Stimulated activated CD8-positive, alpha-beta memory T cell treated with anti-CD3 and anti-CD28 coated beads, Interleukin-7, amount 100 ng/mL, for 24 hours (primary cell): ENCODE results near the gene SPESP1.

Experiments
- DNase-seq: peaks from one replicate; pipeline ENCODE4 v3.0.0-alpha.2; 2020; ENCODE audit warnings: low read depth

Gene SPESP1

DNA sequence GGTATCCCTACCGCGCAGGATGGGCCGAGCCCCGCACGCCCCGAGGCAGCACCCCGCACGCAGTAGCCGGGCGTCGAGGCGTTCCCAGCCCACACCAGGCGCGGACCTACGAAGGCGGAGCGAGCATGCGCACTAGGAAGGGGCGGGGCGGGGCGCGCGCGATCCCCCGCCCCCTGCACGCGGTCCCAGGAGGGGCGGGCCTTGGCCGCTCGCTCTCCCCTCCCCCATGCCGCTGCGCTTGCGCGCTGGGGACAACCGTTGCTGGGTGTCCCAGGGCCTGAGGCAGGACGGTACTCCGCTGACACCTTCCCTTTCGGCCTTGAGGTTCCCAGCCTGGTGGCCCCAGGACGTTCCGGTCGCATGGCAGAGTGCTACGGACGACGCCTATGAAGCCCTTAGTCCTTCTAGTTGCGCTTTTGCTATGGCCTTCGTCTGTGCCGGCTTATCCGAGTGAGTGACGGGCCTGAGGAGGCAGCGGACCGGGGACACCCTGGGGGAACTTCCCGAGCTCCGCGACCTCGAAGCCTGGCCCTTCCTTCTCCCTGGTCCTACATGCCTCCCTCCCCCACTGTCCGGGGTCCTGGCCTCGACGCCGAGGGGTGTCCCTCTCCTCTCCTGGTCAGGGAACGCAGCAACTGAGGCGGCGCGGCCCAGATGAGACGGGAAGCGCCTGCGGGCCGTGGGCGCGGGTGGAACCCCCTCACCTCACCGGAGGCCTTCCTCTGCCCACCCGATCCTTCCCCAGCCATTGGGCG is at the start of gene SPESP1:
Gene SPESP1 (plus strand): TSS at position 258 of the 755 bp plus-strand sequence. CDS start 129 bp downstream, at position 387.
- DNase-seq: peak; percentile 12

DNA sequence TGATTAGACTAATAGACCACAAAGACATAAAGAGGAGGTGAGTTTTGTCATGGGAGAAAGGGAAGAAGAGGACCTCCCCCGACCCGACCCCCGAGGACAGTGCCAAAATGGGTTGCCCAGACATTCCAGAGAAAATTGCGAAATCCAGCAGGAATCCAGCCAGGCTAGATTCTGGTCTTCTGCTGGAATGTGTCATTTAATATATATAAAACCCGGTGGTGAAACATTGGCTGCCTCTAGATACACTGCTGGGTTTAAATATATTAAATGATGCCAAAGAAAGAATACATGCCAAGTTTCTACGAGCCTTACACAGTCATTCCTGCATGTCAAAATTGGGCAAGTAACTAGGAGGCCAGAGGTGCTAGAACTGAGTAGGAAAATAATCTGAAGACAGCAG is 45.3 kb upstream of the SPESP1 start:
- DNase-seq: no peak

DNA sequence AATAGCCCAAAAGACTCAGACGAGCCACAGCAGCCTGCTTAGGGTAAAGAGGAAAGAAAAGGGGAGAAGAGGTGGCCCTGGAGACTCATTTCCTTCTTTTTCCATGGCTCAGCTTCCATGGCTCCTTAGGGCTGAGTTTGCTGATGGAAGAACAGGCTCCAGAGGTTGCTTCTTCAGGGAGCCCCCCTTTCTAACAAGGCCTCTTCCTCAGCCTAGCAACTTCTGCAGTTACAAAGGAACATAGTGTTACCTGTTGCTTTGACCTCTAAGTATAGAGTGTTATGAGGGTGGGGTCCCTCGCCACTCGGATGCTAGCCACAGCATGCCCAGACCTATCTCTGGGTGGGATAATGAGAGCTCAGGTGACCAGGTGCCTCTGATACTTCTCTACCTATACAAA is 43.2 kb upstream of the SPESP1 start:
- no peak for DNase-seq

DNA sequence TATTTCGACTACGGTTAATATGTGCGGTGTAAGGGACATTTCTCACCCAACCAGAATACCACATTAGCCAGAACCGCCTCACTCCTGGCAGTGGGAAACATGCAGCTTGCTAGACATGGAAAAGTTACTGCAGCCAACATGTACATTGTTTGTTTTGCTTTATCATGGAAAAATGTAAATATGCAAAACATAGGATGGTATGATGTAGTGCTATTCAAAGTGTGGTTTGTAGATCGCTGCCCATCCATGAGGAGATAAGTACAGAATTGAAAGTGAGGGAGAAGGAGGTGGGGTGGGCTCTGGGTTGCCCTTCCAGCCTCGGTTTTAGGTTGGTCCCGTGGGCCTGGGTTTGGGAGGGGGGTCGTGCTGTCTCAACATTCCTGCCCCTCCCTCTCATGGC is 42.5 kb upstream of the SPESP1 start:
- no peak for DNase-seq

DNA sequence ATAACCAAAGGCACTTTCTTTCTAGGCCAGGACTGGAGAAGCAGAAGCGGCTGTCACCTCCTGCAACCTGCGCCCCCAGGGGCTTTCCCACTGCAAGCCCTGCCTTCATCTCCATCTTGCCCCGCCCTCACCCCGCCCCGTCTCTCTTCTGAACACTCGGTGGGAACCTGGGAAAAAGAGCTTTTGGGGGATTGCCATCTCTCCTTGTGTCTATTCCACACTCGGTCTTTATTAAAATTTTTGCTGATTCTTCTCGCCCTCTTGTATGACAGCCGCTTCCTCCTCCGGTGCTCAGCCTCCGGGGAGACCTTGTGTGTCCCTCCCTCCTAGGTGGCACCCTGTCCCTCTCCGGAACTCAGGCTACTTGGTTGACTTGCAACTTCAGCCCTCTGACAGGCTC is 41.9 kb upstream of the SPESP1 start:
- no peak for DNase-seq

DNA sequence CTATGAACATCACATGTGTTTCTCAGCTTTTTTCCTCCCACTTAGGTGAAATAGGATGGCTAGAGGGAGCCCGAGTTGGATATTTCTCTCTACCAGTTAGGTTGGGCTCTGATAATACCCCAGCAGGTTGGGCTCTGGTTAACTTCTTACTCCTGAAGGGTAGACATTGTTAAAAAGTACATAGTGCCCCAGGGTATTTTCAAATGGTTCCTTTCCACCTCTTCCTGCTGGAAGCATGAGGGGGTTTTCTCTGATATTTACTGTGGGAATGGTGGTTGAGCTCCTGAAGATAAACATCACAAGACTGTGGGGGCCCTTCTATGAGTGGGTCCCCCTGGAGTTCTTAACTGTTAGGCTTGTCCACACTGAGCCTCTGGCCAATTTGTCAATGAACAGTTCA is 36.1 kb upstream of the SPESP1 start:
- no peak for DNase-seq

DNA sequence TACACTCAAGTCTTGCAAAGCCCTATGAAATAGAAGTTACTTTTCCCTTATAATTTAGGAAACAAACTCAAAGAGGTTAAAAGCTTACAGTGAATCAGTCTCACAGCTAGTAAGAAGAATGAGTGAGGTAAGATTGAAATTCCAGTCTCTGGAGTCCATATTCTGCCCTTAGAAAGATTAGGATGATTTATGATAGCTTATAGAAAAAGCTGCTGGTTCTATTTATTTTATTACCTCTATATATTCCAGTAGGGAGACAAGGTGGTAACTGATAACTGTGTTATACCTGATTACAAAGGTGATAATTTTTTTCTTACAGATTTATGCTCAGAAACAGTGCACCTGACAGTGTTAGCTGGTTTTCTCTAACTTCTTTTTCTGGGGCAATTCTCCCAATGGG is 34.1 kb upstream of the SPESP1 start:
- no peak for DNase-seq

DNA sequence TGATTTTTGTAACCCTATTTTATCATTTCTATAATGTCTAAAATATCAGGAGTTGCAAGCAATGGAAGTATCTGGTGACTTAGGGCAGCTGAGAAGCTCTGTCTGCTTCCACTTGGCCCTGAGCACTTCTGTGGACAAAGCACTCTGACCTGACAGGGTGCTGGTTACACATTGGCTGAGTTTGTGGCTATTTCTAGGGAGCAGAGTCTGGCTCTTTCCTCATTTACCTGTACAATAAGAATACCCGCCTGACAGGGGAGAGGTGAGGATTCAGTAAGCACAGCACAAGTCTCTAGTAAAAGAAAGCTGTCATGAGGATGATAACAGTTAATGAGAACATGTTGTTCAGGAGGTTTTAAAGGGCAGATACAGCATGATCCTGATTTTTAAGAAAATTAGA is 33.3 kb upstream of the SPESP1 start:
- DNase-seq: no peak

DNA sequence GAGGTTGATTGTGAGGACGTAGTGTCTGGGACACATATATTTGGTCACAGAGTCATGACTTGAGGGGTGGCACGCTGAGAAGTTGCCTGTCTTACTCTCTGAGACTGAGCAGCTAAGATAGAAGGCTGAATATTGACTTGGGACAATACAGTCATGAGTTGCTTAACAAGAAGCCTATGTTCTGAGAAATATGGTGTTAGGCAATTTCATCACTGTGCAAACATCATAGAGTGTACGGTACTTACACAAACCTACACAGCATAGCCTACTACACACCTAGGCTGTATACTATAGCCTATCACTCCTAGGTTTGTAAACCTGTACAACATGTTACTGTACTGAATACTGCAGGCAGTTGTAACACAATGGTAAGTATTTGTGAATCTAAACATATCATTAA is 30.3 kb upstream of the SPESP1 start:
- no peak for DNase-seq

DNA sequence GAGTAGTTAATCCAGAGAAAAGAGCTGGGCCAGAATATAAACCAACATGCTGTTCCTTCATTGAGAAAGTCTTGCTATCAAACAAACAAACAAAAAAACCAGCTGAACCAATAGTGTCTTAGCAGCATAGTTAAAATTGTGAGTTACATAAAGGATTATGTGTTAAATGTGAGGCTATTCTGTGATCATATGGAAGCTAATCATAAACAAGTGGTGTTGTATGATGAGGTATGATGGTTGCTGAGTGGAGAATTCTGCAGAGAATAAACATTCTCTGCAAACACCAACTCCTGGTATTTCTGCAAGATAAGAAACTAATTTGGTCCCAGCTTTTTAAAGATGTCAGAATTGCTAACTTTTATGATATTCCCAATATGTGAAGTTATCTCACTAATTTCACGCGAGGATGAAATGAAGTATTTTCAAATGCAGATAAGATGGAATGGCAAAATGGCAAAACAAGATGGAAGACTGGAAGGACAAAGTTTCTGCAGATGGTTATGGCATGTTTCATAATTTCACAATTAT is 22.9 kb upstream of the SPESP1 start:
- no peak for DNase-seq

DNA sequence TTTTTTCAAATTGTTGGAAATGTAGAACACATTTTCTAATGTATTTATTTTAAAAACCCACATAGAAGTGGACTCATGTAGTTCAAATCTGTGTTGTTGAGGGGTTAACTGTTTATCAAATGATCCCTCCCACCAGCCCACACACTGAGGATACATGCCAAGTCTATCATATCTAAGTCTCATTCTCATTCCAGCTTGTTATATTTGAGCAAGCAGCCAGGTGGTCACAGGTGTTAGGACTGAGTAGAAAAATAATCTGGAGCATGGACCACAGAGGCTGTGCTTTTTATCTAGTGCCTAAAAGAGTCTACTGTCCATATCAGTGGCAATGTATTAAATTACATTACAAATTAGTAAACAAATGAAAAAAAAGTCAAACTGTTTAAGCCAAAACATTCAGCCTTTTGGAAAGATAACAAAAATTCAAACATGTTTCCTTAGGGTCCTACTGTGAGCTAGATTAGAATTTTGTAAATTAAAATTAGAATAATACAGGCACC is 20.7 kb upstream of the SPESP1 start:
- DNase-seq: no peak

DNA sequence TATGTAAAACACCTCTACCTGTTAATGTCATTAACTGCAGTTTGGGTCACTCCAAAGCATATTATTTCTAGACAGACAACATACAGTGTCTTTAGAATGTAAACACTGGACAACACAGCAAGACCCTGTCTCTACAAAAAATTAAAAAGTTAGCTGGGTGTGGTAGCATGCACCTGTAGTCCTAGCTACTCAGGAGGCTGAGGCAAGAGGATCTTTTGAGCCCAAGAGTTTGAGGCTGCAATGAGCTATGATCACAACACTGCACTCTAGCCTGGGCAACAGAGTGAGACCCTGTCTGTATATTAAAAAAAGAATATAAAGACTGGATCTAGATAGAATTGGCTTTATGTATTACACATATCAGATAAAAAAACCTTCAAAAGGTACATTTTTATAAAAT is 20.0 kb upstream of the SPESP1 start:
- no peak for DNase-seq

DNA sequence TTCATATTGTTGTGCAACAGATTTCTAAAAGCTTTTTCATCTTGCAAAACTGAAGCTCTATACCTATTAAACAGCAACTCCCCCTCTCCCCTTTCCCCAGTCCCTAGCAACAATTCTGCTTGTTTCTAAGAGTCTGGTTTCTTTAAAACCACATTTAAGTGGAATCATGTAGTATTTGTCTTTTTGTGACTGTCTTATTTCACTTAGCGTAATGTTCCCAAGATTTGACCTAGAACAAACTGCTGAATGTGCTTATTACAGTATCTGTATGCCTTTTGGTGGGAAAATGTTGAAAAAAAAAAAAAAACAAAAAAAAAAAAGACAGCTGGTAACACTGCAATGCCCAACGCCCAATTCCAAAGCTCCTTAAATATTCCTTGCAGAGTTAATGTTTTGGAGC is 19.5 kb upstream of the SPESP1 start:
- no peak for DNase-seq

DNA sequence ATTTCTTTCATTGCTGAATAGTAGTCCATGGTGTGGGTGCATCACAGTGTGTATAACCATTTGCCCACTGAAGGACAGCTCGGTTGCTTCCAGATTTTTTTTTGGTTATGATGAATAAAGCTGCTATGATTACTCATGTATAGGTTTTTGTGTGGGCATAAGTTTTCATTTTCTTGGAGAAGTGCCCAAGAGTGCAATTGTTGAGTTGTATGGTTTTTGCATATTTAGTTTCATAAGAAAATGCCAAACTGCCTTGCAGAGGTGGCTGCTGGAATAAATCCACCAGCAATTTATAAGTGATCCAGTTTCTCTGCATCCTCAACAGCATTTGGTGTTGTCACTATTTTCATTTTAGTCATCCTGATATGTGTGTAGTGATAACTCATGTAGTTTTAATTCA is 8.4 kb upstream of the SPESP1 start:
- DNase-seq: no peak

DNA sequence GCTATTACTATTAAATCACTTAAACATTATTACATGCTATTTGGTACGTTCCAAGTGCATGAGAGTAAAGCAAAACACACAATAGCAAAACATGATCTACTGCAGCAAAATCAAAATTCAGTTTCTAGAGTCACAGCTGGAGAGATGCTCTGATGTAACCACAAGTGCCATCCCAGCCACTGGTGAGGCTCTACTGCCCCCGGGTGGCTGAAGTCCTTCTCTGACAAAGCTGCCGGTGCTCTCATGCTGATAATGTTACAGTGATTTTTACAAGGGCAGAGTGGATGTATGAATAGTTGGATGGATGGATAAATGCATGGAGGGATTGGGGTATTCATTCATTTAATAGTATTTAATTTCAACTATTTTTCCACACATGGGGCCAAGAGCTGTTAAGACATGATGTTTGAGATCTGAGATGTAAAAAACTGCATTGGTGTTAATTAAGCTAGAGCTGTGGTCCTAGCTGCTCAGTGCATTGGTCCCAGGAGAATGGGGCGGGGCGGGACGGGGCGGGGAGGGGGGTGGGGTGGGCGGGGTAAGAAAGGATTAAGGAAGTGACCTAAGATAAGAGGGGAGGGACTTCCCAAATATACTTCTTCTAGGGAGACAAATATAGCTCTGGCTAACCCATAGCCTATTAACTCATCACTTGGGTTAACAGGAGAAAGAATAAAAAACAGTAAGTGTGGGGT is 5.3 kb upstream of the SPESP1 start:
- peak; percentile 16 for DNase-seq

DNA sequence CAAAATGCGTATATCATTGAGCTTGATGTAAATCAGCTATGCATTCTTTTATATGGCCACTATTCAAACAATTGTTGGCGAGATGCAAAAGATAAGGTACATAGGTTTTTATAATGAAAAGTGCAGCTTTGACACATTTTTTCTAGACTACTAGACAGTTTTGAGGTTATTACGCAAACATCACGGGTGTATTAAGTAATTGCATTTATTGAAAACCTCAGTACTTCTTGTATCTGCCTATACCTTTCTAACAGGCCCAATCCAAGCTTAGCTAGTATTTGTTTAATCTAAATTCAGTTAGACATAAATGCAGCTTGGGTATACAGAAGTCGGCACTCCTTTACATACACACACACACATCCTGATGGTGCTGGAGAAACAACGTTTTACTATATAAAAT is 2.7 kb downstream of the SPESP1 start:
- no peak for DNase-seq

DNA sequence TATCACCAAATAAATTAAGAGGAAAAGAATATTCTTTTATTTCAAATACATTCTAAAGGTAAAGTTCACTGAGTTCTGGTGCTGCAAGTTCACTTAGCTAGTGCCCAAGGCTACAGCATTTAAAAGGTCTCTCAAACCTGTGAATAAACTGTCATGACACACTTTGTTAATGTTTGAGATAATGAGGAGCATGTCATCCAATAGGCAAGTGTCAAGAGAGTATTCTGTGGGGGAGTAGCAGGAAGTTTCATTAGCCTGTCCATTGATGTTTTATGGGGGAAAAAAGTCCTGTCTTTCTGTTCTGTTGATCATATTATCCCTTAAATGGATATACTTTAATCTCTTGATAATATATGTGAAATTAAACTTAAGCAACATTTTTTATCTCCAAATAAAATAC is 4.0 kb downstream of the SPESP1 start:
- no peak for DNase-seq

DNA sequence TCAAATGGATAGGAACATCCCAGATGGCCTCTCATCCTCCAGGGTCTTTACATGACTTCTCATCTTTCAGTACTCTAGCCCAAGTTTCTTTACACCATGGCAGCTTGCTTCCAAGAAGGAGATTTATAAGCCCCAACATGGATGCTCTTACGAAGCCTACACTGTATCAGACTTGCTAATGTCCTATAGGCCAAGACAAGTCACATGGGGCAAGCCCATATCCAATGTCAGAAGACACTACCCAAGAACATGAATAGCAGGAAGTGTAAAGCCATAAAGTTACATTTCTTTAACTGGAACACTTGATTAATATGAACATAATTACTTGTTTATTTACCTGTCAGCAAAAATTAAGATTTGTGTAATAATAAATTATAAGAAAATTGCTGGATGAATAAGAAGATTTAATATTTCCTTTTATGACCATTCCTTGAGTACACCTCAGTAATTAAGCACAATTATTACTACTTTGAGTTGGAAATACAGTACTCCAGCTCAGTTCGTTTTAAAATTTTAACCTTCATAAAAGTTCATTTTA is 5.1 kb downstream of the SPESP1 start:
- DNase-seq: no peak

DNA sequence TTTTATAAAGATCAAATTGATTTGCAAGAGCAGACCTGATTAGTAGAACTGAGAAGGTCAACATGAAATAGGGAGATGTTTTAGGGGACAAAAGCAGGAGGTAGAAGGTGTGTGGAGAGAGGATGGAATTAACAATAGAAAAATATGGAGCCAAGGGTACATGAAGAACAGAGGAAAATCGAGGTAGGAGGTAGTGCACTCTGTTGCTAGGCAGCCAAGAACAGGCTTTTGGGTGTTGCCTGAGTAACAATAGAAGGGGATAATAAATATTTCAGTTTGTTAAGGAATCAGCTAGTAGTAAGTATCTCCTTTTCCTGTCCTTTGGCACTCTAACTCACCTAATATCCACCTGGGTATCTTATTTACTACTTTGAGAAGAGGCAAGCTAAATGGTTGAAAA is 9.2 kb downstream of the SPESP1 start:
- DNase-seq: no peak

DNA sequence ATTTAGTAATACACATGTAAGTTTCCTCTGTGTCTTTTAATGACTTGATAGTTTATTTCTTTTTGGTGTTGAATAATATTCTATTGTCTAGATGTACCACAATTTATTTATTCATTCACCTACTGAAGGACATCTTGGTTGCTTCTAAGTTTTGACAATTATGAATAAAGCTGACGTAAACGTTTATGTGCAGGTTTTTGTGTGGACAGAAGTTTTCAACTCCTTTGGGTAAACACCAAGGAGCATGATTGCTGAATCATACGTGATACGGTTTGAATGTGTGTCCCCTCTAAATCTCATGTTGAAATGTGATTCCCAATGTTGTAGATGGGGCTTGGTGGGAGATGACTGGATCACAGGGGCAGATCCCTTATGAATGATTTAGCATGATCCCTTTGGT is 21.5 kb downstream of the SPESP1 start:
- no peak for DNase-seq

DNA sequence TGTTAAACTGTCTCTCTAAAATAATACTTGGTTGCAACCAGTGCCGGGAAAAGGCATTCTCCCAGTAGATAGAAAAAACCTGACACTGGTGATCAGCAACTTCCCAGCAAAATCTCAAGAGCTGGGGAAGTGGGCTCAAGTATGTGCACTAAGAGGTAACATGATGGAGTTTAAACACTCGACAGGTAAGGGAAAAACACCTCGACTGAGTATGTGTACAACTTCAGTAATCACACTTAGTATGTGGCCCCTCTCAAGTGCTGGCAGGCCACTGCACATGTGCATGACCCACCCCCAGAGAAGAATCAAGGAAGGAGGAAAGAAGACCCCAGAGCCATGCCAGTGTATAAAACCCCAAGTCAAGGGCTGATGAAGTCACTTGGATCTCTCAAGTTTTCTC is 27.4 kb downstream of the SPESP1 start:
- DNase-seq: no peak

DNA sequence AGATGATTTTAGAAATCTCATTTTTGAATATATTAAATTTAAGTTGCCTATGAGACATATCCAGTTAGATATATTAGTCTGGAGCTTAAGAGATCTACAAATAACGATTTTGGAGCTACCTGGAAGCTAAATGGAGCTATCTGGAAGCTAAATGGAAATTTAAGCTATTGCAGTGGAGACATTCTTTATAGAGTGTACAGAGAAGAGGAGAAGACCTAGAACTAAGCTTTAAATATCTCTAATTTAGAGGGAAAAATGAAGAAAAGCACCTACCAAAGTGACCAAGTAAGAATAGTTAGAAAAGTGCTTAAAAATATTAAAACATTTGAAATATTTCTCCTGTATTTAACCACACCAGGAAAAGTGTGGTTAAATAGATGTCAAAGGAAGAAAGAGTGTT is 28.3 kb downstream of the SPESP1 start:
- no peak for DNase-seq

DNA sequence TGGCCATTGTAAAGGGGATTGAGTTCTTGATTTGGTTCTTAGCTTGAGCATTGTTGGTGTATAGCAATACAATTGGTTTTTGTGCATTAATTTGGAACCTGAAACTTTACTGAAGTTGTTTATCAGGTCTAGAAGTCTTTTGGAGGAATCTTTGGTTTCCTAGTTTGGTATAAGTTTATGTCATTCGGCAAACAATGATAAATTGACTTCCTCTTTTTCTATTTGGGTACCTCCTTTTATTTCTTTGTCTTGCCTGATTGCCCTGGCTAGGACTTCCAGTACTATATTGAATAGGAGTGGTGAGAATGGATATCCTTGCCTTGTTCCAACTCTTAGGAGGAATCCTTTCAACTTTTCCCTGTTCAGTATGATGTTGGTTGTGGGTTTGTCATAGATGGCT is 32.1 kb downstream of the SPESP1 start:
- no peak for DNase-seq
